HepG2 (cell line): Measurements from ENCODE around the gene AGER. TPM values are rescaled to one million over a fixed set of nuclear protein-coding genes. Genes with fewer than 3 reads are reported as not detected.
A peak's percentile ranks its signal among the peaks of the same experiment; 100 is the strongest.

Experiments used
- CHD2 ChIP-seq: IDR thresholded peaks from 2 replicates; pipeline ENCODE4 v1.6.1; 2011; ENCODE audit warnings: low read depth, low read length, improper control_type of control experiment
- CREB1 ChIP-seq, 2 experiments: fragments of 450-650 bp in 1 of 2; IDR thresholded peaks; 2 replicates each; pipeline ENCODE4 v1.6.1; 2016 to 2017; ENCODE audit warnings: control low read depth in 1 of 2, mild to moderate bottlenecking in 1 of 2, missing compliant biosample characterization in 1 of 2, missing genetic modification characterization in 1 of 2
- FLYWCH1 ChIP-seq: sonication (generic); formaldehyde crosslinking; IDR thresholded peaks from 2 replicates; pipeline ENCODE4 v1.8.1; 2023; ENCODE audit warnings: mild to moderate bottlenecking, missing genetic modification reagents
- FOSL2 ChIP-seq: sonication (generic); formaldehyde crosslinking; IDR thresholded peaks from 2 replicates; pipeline ENCODE4 v1.4.0; 2020; ENCODE audit warnings: missing genetic modification reagents
- GFI1 ChIP-seq: sonication (generic); formaldehyde crosslinking; IDR thresholded peaks from 2 replicates; pipeline ENCODE4 v1.5.0; 2020; ENCODE audit warnings: missing genetic modification reagents, mild to moderate bottlenecking, borderline replicate concordance
- HNRNPH1 ChIP-seq: fragments of 200-400 bp; formaldehyde crosslinking; optimal IDR thresholded peaks from 2 replicates; pipeline ENCODE3; 2017; ENCODE audit warnings: mild to moderate bottlenecking, low read depth, low read length
- HOXA5 ChIP-seq: sonication (generic); formaldehyde crosslinking; IDR thresholded peaks from 2 replicates; pipeline ENCODE4 v1.4.0; 2020; ENCODE audit warnings: missing genetic modification reagents
- MBNL3 ChIP-seq: fragments of 250-450 bp; sonication (Bioruptor Pico); conservative IDR thresholded peaks from 2 replicates; pipeline ENCODE4 v1.8.0; 2022; ENCODE audit warnings: mild to moderate bottlenecking, inconsistent platforms
- MED8 ChIP-seq: sonication (generic); formaldehyde crosslinking; IDR thresholded peaks from 2 replicates; pipeline ENCODE4 v1.8.1; 2023; ENCODE audit warnings: mild to moderate bottlenecking, missing genetic modification reagents; ENCODE audit not compliant: insufficient replicate concordance
- MXD4 ChIP-seq: IDR thresholded peaks from 2 replicates; pipeline ENCODE4 v1.6.1; 2016; ENCODE audit warnings: mild to moderate bottlenecking, missing biosample characterization, missing genetic modification reagents
- NKX3-1 ChIP-seq: sonication (generic); formaldehyde crosslinking; IDR thresholded peaks from 2 replicates; pipeline ENCODE4 v1.5.0; 2020; ENCODE audit warnings: missing genetic modification reagents
- PAX8 ChIP-seq: sonication (generic); formaldehyde crosslinking; IDR thresholded peaks from 2 replicates; pipeline ENCODE4 v1.8.0; 2022; ENCODE audit warnings: mild to moderate bottlenecking, missing genetic modification reagents, borderline replicate concordance
- RXRB ChIP-seq: IDR thresholded peaks from 2 replicates; pipeline ENCODE4 v1.6.1; 2016; ENCODE audit warnings: borderline replicate concordance, missing genetic modification reagents, missing compliant biosample characterization
- SATB2 ChIP-seq: sonication (generic); formaldehyde crosslinking; IDR thresholded peaks from 2 replicates; pipeline ENCODE4 v1.5.0; 2020; ENCODE audit warnings: missing genetic modification reagents
- SRSF9 ChIP-seq: fragments of 200-400 bp; formaldehyde crosslinking; IDR thresholded peaks from 2 replicates; pipeline ENCODE4 v1.6.1; 2018; ENCODE audit warnings: borderline replicate concordance, mild to moderate bottlenecking, low read depth, low read length; ENCODE audit not compliant: insufficient read depth, poor library complexity, severe bottlenecking
- TP53 ChIP-seq: sonication (generic); formaldehyde crosslinking; conservative IDR thresholded peaks from 2 replicates; pipeline ENCODE4 v1.4.0; 2020; ENCODE audit warnings: missing genetic modification reagents
- TRIM24 ChIP-seq: sonication (generic); formaldehyde crosslinking; IDR thresholded peaks from 2 replicates; pipeline ENCODE4 v1.8.0; 2022; ENCODE audit warnings: mild to moderate bottlenecking, missing genetic modification reagents
- U2AF2 ChIP-seq: fragments of 200-400 bp; formaldehyde crosslinking; IDR thresholded peaks from 2 replicates; pipeline ENCODE4 v1.6.1; 2017; ENCODE audit warnings: low read depth, mild to moderate bottlenecking, low read length
- ZNF253 ChIP-seq: sonication (generic); formaldehyde crosslinking; IDR thresholded peaks from 2 replicates; pipeline ENCODE4 v1.8.0; 2022; ENCODE audit warnings: mild to moderate bottlenecking, missing genetic modification reagents, borderline replicate concordance
- ZNF432 ChIP-seq: sonication (generic); formaldehyde crosslinking; IDR thresholded peaks from 2 replicates; pipeline ENCODE4 v1.5.0; 2020; ENCODE audit warnings: missing genetic modification reagents, mild to moderate bottlenecking, borderline replicate concordance
- ZNF567 ChIP-seq: sonication (generic); formaldehyde crosslinking; IDR thresholded peaks from 2 replicates; pipeline ENCODE4 v1.8.1; 2023; ENCODE audit warnings: mild to moderate bottlenecking, missing genetic modification reagents, borderline replicate concordance
- ZNF598 ChIP-seq: sonication (generic); formaldehyde crosslinking; IDR thresholded peaks from 2 replicates; pipeline ENCODE4 v1.5.1; 2020; ENCODE audit warnings: mild to moderate bottlenecking, missing genetic modification reagents, borderline replicate concordance
- ZNF788 ChIP-seq: sonication (generic); formaldehyde crosslinking; IDR thresholded peaks from 2 replicates; pipeline ENCODE4 v1.5.0; 2020; ENCODE audit warnings: mild to moderate bottlenecking, missing genetic modification reagents, borderline replicate concordance
- ZSCAN30 ChIP-seq: sonication (generic); formaldehyde crosslinking; IDR thresholded peaks from 2 replicates; pipeline ENCODE4 v1.5.0; 2020; ENCODE audit warnings: mild to moderate bottlenecking, missing genetic modification reagents
- polyA plus RNA-seq, 8 experiments: library from polyadenylated mRNA; depleted of rRNA in 3 of 8; stranded (reverse) in 7 of 8; unstranded in 1 of 8; fragments of >200 nt; fragmentation: Illumina TruSeq in 4 of 8; extraction: Trizol in 4 of 8; gene quantifications; 2 replicates each; pipeline versions ENCODE4 v1.2.1 to v1.2.3, GENCODE V29; 2011 to 2016; ENCODE audit warnings: low read depth in 4 of 8, missing spikeins in 1 of 8, mixed read lengths in 1 of 8; ENCODE audit not compliant: insufficient read depth in 1 of 8
- total RNA-seq, 5 experiments: library from RNA; depleted of rRNA; stranded (reverse); fragments of >200 nt; fragmentation: Illumina TruSeq; extraction: Trizol; gene quantifications; 2 replicates each; pipeline ENCODE4 v1.2.3, GENCODE V29; 2016; ENCODE audit warnings: low read depth in 1 of 5
- TF ChIP-seq, protein P1 (sequence below): sonication (generic); formaldehyde crosslinking; IDR thresholded peaks from 2 replicates; pipeline ENCODE4 v1.5.0; 2020; ENCODE audit warnings: missing genetic modification reagents
- TF ChIP-seq, protein P2 (sequence below): sonication (generic); formaldehyde crosslinking; conservative IDR thresholded peaks from 2 replicates; pipeline ENCODE4 v1.4.0; 2020; ENCODE audit warnings: missing genetic modification reagents
- TF ChIP-seq, protein P3 (sequence below): sonication (generic); formaldehyde crosslinking; IDR thresholded peaks from 2 replicates; pipeline ENCODE4 v1.4.0; 2020; ENCODE audit warnings: mild to moderate bottlenecking, missing genetic modification reagents
- TF ChIP-seq, protein P4 (sequence below): sonication (generic); formaldehyde crosslinking; IDR thresholded peaks from 2 replicates; pipeline ENCODE4 v1.4.0; 2020; ENCODE audit warnings: low read depth, mild to moderate bottlenecking, missing genetic modification reagents

Gene AGER
- total and polyA plus RNA-seq, 2 of the 13 experiments (the other 11 are each of a cell fraction or from before 2014, with no cell fraction given), result 1.9 to 5.1 TPM

DNA sequence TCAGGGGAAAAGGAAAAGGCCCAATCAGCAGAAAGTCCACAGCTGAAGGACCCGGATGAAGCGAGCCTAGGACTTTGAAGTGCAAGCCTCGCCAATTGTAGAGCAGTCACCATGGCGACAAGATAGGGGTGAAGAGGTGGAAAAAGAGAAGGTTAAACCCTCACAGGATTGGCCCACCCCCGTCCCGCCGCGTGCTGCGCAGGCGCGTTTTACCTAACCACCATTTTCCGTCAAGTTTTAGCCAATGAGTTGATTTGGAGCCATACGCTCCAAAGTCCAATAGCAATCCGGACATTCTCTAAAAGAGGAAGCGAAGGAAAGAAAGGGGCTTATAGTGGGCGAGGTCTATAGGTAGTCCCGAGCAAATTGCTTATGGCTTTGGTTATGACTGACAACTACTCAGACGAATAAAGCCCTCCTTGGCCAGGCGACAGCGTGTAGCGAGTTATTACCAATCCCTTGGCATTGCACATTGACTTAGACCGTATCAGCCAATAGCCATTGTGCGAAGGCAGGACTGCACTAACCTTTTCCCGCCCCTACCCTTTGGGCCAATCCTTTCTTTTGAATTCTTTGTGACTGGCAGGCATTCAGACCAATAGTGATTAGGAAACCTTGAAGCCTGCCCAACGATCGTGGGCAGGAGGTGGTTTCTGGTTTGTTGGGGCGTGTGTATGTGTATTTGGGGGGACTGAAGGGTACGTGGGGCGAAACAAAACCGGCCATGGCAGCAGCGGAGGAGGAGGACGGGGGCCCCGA is 6.1 kb downstream of the AGER start, which contains the start of gene RNF5 (continued):
- TF ChIP-seq NKX3-1 (CRISPR knock-in tag) (no peak), MXD4 (CRISPR knock-in tag) (no peak), ZNF788 (CRISPR knock-in tag) (peak; percentile 93; the same call in 1 of the 2 replicates), ZNF432 (CRISPR knock-in tag) (no peak), FLYWCH1 (CRISPR knock-in tag) (no peak), HNRNPH1 (no peak), CHD2 (peak; percentile 80), ZNF253 (CRISPR knock-in tag) (no peak), CREB1 (IDR thresholded peaks at IDR 0.05) (peak; percentile 92), CREB1 (CRISPR knock-in tag; IDR thresholded peaks at IDR 0.05) (peak; percentile 93), ZSCAN30 (no peak), TRIM24 (CRISPR knock-in tag) (no peak), FOSL2 (CRISPR knock-in tag) (no peak; the same call in 1 of the 2 replicates), TP53 (CRISPR knock-in tag) (no peak), GFI1 (CRISPR knock-in tag) (no peak), ZNF567 (CRISPR knock-in tag) (no peak), MBNL3 (CRISPR knock-in tag) (no peak), MED8 (CRISPR knock-in tag) (no peak), RXRB (CRISPR knock-in tag) (no peak; the same call in 1 of the 2 replicates), PAX8 (no peak), SATB2 (CRISPR knock-in tag) (no peak), SRSF9 (no peak), ZNF598 (CRISPR knock-in tag) (no peak), HOXA5 (CRISPR knock-in tag) (no peak), U2AF2 (peak; percentile 91)
- TF ChIP-seq, protein P1, sequence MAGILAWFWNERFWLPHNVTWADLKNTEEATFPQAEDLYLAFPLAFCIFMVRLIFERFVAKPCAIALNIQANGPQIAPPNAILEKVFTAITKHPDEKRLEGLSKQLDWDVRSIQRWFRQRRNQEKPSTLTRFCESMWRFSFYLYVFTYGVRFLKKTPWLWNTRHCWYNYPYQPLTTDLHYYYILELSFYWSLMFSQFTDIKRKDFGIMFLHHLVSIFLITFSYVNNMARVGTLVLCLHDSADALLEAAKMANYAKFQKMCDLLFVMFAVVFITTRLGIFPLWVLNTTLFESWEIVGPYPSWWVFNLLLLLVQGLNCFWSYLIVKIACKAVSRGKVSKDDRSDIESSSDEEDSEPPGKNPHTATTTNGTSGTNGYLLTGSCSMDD (CRISPR knock-in tag), result no peak
- TF ChIP-seq, protein P2, sequence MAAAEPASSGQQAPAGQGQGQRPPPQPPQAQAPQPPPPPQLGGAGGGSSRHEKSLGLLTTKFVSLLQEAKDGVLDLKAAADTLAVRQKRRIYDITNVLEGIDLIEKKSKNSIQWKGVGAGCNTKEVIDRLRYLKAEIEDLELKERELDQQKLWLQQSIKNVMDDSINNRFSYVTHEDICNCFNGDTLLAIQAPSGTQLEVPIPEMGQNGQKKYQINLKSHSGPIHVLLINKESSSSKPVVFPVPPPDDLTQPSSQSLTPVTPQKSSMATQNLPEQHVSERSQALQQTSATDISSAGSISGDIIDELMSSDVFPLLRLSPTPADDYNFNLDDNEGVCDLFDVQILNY (CRISPR knock-in tag), result no peak
- TF ChIP-seq, protein P3, sequence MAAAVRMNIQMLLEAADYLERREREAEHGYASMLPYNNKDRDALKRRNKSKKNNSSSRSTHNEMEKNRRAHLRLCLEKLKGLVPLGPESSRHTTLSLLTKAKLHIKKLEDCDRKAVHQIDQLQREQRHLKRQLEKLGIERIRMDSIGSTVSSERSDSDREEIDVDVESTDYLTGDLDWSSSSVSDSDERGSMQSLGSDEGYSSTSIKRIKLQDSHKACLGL, result no peak
- TF ChIP-seq, protein P4, sequence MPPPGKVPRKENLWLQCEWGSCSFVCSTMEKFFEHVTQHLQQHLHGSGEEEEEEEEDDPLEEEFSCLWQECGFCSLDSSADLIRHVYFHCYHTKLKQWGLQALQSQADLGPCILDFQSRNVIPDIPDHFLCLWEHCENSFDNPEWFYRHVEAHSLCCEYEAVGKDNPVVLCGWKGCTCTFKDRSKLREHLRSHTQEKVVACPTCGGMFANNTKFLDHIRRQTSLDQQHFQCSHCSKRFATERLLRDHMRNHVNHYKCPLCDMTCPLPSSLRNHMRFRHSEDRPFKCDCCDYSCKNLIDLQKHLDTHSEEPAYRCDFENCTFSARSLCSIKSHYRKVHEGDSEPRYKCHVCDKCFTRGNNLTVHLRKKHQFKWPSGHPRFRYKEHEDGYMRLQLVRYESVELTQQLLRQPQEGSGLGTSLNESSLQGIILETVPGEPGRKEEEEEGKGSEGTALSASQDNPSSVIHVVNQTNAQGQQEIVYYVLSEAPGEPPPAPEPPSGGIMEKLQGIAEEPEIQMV (CRISPR knock-in tag), result no peak
